Bone marrow (tissue), 2 donors: ENCODE data around the gene ZNF575.

ENCODE experiments used
- DNase-seq, 2 donors: peaks; one replicate each; lab custom pipeline; 2025; lab: John Stamatoyannopoulos, UW

Gene ZNF575, protein sequence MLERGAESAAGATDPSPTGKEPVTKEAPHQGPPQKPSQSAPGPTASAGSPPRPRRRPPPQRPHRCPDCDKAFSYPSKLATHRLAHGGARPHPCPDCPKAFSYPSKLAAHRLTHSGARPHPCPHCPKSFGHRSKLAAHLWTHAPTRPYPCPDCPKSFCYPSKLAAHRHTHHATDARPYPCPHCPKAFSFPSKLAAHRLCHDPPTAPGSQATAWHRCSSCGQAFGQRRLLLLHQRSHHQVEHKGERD

DNA sequence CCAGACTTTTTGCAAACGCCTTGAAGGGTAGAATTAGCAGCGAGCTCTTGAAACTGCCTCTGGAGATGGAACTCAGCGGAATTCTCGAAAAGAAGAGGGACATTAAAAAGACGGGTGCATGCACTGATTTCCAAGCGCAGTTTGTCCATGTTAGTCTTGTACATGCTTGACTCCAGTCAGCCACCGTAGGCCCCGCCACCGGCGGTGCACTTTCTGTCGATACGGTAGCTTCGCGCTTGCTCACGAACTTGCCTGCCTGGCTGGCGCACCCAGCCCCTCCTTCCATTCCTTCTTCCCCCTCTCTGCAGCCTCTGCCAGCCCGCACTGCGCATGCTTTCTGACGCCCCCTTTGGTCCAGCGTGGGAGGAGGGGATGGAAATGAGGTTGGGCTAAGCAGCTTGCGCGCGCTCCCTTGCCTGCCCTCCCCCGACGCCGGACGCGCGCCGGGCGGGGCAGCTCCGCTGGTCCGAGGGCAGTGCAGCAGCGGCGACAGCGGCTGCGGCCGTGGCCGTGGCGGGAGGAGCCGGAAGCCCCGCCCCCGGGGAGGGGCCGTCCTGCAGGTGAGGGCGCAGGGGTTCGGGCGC lies at the start of gene ZNF575:
TSS of gene ZNF575 (plus strand) at position 227 of the 584 bp plus-strand sequence. CDS start 1,235 bp downstream, outside the sequence.
- DNase-seq = peak; percentile 57 to 76

DNA sequence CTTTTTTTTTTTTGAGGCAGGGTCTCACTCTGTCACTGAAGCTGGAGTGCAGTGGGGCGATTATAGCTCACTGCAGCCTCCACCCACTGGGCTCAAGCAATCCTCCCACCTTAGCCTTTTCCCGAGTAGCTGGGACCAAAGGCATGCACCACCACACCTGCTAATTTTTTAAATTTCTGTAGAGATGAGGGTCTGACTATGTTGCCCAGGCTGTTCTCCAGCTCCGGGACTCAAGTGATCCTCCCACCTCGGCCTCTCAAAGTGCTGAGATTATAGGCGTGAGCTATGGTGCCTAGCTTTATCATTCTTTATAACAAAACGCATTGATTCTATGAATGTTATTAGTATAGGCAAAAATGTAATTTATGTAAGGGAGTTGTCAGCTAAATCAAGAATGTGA lies 49.7 kb upstream of the ZNF575 start:
- no peak for DNase-seq

DNA sequence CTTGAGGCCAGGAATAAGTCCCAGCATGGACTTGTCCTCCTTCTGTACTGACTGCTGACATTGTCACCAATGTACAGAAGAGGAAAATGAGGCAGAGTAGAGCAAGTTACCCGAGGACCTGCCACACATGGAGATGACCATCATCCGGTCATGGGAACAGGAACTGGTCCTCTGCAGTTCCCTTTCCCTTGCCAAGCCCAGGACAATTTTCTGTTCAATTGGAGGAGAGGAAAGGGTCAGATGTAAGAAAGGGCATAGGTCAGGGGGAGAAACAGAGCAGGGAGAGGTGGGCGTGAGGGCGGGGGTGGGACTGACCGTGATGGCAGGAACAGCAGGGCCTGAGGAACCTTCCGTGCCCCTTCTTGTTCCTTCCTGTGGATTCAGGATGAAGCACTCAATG lies 47.0 kb upstream of the ZNF575 start:
- no peak for DNase-seq

DNA sequence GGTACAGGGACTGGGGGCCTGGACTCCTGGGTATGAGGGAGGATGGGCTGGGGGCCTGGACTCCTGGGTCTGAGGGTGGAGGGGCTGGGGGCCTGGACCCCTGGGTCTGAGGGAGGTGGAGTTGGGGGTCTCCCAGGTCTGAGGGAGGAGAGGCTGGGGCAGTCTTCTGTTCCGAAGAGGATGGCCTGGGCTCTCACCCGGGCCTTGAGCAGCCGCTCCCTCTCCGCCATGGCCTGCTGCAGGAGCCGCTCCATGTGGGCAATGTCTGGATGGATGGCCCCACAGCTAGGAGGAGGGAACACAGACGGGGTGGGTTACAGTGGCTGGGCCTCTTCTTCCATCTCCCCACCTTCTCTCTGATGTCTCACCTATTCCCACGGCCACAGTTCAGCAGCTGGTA lies 46.6 kb upstream of the ZNF575 start:
- no peak for DNase-seq

DNA sequence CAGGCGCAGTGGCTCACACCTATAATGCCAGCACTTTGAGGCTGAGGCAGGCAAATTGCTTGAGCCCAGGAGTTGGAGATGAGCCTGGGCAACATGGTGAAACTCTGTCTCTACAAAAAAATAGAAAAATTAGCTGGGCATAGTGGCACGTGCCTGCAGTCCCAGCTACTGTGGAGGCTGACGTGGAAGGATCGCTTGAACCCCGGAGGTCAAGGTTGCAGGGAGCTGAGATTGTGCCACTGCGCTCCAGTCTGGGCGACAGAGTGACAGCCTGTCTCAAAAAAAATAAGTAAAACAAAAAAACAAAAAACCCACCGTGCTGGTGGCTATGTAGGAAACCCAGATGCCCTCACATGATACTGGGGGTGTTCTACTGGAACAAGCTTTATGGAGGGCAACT lies 44.8 kb upstream of the ZNF575 start:
- DNase-seq = no peak

DNA sequence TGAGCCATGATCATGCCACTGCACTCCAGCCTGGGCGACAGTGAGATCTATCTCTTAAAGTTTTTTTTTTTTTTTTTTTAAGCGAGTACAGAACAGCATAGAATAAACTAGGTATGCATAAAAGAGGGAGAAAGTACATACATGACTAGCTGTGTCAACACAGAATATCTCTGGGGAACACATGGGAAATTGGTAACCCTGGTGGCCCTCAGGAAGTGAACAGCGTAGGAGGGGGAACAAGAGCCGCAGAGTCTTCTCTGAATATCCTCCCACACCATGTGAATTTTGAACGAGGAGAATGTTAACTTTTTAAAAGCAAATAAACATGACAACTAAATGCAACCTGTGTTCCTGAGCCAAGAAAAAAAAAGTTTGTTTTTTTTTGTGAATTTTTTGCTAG lies 43.7 kb upstream of the ZNF575 start:
- peak in 1 of 2 donors; percentile 45 for DNase-seq

DNA sequence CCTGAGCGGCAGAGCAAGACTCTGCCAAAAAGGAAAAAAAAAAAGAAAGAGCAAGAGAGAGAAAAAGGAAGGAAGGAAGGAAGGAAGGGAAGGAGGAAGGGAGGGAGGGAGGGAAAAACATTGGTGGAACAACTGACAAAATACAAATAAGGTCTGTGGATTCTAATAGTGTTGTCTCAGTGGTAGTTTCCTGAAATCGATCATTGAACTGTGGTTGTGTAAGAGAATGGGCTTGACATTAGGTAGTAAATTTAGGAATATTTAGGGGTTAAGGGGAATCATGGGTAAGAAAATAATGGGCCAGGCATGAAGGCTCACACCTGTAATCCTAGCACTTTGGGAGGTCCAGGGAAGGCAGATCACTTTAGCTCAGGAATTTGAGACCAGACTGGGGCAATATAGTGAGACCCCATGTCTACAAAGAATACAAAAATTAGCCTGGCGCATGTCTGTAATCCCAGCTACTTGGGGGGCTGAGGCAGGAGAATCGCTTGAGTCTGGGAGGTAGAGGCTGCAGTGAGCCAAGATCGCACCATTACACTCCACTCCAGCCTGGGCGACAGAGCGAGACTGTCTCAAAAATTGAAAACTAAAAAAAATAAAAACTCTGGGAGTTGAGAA lies 42.9 kb upstream of the ZNF575 start:
- DNase-seq = no peak

DNA sequence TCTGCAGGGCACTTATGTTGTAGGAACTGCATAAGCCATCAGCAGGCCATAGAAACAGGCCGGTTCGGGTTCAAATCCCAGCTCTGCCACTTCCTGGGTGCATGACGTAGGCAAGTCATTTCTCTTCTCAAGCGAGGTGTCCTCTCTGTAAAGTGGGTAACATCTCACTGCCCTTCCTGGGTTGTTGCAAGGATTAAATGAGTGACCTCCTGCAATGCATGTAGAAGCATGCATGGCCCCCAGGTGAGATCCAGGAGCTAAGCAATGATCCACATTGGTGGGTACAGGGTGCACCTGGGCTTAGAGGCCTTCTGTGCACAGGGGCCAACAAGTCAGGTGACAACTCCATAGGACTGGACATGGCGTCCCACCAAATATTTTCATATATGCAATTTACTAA lies 42.2 kb upstream of the ZNF575 start:
- DNase-seq = no peak

DNA sequence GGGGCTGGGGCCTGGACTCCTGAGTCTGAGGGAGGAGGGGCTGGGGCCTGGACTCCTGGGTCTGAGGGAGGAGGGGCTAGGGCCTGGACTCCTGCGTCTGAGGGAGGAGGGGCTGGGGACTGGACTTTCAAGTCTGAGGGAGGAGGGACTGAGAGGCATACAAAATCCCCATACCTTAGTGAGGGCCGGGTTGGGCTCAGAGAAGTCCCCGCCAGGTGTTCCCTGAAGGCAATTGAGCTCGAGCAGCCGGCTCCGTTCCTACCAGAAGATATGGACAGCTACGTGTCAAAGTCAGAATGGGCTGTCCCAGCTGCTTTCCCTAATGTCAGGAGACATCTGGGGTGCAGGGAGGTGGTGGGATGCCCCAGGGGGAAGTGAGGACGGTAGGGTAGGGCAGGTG lies 37.9 kb upstream of the ZNF575 start:
- DNase-seq = no peak

DNA sequence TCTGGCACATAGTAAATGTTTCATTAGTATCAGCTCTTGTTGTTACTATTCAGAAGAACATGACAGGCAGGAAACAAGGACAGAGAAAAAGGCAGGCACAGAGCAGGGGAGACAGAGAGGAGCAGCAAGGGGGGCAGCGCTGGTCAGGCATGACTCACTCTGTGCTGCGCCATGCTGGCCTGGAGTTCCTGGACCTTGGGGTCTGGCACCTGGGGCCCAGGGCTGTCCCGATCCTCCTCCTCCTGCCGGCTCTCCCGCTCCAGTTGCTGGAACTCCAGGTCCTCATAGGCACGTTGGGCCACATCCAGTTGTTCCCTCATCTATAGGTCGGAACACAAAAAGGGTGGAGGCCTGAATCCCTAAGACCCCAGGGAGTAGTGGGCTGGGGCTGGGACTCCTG lies 36.0 kb upstream of the ZNF575 start:
- no peak for DNase-seq

DNA sequence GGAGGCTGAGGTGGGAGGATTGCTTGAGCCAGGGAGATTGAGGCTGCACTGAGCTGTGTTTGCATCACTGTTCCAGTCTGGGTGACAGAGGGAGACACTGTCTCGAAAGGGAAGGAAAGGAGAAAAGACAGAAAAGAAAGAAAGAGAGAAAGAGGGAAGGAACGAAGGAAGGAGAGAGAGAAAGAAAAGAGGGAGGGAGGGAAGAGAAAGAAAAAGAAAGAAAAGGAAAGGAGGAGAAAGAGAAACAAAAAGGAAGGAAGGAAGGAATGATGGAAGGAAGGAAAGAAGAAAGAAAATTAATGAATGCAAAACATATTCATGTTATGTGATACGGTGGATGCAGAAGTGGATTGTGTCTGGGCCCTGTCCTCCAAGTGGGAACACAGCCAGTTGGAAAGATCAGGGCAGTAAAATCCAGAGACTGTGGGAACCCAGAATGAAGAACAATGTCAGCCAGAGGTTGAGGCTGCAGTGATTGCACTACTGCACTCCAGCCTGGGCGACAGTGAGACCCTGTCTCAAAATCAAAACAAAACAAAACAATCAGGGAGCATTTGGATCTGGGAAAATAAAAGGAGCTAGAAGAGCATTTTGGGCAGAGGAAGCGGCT lies 34.6 kb upstream of the ZNF575 start:
- no peak for DNase-seq

DNA sequence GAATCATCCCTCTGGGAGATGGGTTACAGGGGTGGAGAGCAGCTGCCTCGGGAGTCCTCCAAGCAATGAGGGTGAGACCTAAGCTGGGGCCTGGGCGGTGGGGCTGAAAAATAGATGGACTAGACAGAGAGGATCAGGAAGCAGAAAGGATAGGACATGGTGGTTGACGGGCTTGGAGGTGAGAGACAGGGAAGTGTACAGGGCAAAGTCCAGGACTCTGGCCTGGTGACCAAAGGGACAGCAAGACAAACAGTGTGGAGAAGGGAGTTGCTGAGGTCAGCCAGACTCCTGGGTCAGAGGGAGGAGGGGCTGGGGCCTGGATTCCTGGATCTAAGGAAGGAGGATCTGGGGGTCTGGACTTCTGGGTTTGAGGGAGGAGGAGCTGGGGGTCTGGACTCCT lies 33.9 kb upstream of the ZNF575 start:
- DNase-seq = no peak

DNA sequence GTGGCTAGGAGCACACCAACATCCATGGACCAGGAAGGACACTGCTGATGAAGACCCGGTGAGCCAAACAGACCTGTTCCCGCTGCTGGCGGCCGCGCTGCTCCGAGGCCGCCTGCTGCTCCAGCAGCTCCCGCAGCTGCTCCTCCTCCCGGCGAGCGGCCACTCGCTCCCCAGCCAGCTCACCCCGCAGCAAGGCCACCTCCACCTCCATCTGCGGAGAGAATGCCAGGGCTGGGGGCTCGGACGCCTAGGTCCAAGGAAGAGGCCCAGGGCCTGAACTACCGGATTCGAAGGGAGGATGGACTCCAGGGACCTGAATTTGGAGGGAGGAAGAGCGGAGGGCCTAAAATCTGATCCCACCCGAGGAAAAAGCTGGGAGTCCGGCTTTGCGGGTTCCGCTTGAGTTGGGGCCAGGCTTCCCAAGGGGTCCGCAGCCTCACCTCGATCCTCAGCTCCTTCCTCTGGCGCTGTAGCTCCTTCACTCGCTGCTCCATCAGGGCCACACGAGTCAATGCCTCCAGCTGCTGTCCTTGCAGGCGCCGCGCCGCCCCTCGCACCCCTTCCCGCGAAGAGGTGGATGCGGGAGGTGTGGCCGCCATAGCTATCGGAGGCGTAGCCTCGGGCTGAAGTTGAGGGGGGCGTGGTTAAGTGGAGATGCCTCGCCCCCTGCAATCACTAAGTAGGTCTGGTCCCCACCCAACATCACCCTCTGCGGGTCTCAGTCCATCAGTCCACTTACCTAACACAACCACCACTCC lies 31.1 kb upstream of the ZNF575 start:
- DNase-seq = no peak

DNA sequence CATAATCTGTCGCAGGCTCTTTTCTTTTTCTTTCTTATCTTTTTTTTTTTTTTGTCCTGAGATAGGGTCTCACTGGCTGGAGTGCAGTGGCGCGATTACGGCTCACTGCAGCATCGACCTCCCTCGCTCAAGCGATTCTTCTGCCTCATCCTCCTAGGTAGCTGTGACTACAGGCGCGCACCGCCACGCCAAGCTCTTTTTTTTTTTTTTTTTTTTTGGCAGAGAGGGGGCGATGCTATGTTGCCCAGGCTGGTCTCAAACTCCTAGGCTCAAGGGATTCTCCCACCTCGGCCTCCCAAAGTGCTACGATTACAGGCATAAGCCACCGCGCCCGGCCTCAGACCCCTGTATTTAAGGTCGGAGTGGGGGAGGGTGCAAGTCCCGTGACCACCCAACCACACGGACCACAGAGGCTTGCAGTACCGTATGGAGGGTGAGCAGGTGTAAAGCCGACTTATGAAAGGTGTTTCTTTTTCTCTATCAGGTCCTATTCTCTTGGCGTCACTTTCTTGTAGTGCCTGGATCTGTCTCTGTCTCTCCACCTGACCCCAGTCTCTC lies 30.5 kb upstream of the ZNF575 start:
- no peak for DNase-seq

DNA sequence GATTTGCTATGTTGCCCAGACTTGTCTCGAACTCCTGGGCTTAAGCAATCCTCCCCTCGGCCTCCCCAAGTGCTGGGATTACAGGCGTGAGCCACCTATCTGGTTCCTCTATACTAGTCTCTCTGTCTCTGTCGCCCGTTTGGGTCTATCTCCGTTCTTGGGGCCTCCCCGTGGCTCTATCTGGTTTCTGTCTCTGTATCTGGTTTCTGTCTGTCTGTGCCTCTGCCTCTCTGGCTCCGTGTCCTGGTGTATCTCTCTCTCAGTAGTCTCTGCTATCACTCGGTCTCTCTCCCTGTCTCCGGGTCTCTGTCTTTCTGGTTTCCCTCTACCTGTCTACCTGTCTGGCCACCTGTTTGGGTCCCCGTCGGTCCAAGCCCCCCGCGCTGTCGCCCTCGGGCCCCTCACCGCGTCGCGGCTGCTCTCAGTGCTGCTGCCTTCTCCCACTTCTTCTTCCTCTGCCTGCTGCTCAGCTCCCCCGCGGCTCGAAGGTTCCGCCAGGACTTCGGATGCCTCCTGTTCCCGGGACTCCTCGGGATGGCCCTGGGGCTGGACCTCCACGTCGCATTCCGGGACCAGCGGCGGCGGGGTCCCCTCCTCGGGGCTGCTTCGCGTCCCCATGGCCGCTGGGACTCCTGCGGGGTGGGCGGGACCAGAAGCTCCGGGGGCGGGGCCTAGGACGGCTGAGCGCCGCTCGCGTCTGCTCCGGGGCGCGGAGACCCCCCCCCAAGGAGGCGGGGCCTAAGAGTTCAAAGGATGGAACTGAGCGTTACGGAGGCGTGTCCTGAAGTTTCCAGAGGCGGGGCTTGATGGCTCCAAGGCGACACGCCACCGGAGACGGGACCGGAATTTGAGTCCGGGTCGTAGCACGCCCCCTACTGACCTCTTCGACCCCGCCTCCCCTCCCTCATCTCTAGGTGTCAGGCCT lies 29.2 kb upstream of the ZNF575 start:
- DNase-seq = peak; percentile 87 to 93

DNA sequence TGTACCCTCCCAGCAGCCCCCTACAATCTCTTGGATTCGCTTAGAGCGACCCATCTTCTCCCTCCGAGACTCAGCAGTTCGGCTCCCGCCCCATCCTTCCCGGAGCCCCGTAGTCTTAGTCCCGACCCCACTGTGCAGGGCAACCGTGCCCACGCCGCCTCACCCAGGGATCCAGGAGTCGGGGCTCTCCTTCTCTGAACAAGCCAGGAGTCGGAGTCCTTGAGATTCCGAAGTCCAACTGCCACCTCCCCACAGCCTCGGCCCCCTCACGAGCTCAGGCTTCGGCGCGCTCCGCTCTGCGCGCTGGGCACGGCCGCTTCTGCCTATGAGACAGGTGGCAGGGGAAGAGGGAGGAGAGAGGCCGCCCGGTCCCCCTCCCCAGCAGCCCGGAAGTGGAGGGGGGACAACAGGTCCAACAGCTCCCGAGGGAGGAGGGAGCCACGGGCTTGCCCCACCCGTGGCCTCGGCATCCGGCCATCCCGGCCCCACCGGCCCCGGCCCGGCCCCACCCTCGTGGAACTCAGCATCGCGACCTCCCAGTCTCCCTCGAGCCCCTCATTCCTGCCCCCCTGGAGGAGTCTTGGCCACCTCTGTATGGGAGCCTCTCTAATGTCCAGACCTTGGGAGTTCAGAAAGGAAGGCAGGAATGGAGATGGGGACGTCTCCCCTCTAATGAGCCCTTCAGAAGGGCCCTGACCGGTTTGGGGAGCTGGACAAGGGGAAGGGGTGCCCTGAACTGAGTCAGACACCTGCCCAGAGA lies 28.4 kb upstream of the ZNF575 start, which contains the start of gene PHLDB3:
TSS of gene PHLDB3 (minus strand) at position 321 of the 760 bp plus-strand sequence. CDS start 628 bp downstream, outside the sequence.
- DNase-seq = no peak

DNA sequence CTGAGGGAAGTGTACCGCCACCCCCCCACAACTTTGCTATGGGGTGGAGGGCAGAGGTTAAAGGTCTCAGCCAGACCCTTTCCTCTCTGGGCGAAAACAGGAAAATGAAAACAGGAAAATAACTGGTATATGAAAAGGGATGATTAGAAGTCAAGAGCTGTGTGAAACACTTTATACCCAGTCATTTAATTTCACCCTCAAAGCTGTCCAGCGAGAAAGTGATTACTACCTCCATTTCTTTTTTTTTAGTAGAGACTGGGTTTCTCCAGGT lies 27.9 kb upstream of the ZNF575 start:
- no peak for DNase-seq

DNA sequence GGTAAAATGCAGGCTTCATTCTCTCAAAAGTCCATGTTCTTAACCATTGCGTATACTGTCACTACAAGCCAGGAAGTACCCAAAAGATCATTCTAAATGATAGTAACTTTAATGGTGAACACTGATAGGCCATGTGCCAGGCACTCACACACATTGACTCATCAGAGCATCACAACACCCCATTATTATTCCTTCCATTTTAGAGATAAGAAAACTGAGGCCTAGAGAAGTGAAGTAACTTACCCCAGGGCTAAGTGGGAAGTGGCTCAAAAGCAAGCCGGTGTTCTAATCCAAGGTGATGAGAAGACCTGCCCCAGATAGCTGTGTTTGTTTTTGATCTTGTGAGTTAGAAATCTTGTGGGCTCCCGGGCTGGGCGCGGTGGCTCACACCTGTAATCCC lies 27.0 kb upstream of the ZNF575 start:
- DNase-seq = no peak

DNA sequence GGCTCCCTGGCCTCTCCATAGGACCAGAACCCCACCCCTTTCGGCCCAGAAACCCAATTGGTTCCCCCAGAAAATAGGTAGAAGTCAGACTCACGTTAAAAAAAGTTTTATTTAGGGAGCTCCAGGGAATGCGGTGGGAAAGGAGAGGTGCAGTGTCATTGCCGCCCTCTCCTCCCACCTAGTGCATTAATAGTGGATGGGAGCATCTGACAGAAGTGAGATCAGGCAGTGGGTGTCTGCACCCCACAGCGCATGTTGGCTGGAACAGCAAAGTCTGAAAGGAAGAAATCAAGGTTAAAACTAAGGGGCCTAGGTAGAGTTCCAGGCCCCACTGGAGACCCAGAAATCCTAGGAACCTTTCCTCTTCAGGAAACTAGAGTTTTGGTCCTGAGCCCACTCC lies 26.4 kb upstream of the ZNF575 start:
- DNase-seq = no peak

DNA sequence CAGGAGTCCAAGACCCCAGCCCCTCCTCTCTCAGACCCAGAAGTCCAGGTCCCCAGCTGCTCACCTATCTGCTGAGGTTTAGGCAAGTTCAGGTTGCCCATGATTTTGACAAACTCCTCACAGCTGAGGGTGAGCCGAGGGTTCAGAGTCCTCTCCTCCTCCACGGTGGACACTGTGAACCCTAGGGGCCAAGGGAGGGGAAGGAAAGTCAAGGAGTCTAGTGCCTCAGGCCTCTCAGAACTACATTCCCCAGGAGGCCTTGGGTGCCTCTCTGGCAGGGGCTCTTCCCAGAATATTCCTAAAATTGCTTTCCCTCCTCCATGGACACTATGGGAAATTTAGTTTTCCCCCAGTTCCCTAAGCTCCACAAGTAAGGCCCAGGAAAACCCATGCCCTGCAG lies 25.1 kb upstream of the ZNF575 start:
- DNase-seq = no peak
